HG02870 (cell line): ENCODE measurements around the gene HERC4.
"Not testable (repeated sequence)": the region's sequence is repeated elsewhere in the genome, so short reads cannot be mapped to it uniquely, and the experiment has no call there.

Experiments used
- ATAC-seq: cut with Tn5 transposase; IDR thresholded peaks from one replicate; pipeline ENCODE4 v1.9.1; 2021; ENCODE audit warnings: mild to moderate bottlenecking, moderate library complexity; ENCODE audit not compliant: unreplicated experiment

HERC4 gene

DNA sequence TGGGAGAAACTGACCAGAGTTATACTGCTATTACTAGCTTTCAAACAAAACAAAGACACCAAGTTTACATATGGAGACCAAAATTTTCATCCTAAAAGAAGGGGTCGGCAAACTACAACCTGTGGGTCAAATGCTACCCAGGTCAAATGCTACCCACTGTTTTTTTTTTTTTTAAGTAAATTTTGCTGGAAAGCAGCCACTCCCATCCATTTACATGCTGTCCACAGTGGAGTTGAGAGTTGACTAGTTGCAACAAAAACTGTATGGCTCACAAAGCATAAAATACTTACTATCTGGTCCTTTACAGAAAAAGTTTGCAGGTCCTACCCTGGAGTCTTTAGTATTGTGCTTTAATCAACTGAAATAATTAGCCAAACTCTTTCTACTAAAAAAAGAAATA is 99.2 kb downstream of the HERC4 start:
- ATAC-seq: no peak

DNA sequence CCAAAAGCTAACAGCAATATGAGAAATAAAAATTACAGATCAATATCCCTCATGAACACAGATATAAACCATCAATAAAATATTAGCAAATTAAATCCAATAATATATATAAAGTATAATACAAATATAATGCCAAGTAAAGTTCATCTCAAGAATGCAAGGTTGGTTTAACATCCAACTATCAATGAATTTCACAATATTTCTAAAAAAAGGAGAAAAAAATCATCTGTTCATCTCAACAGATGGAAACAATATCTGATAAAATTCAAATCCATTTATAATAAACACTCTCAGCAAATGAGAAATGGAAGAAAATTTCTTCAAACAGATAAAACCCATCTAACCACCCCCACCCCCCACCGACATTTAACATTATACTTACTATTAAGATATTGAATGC is 103.8 kb downstream of the HERC4 start:
- ATAC-seq: no peak

DNA sequence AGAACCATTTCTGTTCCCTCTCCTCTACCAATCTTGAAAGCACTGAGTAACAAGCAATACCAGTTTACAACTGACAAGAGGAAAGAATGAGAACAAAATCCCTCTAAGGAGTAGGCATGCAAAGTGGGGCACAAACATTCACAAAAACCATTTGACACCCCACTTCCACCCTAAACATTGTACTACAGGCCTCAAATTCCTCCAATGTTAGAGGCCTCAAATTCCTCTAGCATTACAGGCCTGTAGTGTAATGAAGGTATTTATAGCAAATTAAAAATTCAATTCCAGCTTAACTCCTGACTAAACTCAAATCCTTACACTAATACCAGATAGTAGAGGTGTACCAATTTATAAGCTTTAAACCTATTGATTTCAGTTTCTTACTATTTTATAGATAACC is 105.2 kb downstream of the HERC4 start:
- no peak for ATAC-seq

DNA sequence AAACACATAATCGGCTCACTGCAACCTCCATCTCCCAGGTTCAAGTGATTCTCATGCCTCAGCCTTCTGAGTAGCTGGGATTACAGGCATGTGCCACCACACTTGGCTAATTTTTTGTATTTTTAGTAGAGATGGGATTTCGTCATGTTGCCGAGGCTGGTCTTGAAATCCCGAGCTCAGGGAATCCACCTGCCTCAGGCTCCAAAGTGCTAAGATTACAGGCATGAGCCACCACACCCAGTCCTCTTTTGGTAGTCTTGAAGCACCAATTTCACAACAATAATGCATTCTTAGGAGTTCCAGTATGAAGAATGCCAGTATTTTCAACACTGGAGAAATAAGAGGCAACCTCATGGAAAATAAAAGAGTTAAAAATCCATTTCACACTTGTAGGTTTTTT is 109.0 kb downstream of the HERC4 start:
- ATAC-seq: not testable (repeated sequence)

DNA sequence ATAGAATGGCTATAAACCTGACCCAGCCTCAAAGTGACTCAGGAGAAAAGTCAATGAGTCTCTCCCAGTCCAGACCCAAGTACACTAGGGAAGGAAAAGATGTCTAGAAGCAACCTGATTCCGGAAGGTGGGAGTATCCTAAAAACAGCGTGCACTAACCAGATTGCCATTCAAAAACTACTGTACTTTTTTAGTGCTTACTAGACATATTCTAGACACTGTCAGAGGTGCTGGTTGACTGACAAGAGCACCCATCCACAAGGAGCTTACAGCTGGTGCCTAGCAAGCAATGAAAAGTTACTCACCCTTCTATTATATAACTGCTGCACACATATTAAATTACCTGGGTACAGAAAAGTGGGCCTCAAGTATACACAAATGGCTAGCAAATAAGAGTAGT is 109.6 kb downstream of the HERC4 start:
- no peak for ATAC-seq

DNA sequence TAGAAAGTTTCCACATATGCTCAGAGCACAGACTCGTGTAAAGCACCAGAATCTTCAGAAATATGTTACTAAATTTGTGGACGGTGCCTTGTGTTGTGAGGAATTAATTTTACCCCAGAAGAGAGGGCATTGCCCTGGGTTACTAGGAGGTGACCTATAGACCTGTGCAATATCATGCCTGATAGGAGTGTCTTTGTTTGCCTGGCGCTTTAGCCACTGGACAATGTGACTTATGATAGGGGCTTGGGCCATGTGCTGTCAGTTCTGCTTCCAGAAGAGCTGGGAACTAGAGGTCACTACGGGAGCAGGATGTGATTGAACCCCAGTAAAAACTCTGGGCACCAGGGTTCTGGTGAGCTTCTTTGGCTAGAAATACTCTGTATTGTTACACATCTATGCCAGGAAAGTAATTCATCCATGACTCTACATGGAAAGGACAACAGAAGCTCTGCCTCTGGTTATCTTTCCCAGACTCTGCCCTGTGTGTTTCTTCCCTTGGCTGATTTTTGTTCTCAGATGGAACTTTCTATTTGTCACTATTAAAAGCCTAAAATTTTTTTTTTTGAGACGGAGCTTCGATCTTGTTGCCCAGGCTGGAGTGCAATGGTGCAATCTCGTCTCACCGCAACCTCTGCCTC is 115.1 kb downstream of the HERC4 start:
- ATAC-seq: no peak

DNA sequence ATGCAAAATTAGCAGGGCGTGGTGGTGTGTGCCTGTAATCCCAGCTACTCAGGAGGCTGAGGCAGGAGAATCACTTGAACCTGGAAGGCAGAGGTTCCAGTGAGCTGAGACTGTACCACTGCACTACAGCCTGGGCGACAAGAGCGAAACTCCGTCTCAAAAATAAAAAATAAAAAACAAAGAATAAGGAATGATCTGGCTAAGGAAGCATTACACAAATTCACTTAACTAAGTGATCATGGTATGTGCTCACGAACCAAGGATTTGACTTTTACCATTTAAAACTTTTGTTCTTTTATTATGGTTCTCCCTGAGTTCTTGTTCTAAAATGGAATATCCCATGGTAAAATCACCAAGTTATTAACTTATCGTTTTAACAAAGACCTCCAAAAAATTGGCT is 119.5 kb downstream of the HERC4 start:
- ATAC-seq: no peak

DNA sequence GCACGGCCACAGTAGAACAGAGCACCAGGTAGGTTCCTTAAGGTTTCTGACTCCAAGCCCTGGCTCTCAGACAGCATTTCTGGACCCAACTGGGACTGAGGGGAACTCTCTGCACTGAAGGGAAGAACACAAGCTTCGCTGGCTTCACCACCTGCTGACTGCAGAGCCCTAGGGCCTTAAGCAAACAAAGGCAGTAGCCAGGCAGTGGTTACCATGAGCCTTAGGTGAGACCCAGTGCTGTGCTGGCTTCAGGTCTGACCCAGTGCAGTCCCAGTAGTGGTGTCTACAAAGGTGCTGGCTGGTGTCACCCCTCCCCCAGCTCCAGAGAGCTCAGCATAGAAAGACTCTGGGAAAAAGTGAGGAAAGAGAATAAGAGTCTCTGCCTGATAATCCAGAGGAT is 131.2 kb downstream of the HERC4 start:
- no peak for ATAC-seq

DNA sequence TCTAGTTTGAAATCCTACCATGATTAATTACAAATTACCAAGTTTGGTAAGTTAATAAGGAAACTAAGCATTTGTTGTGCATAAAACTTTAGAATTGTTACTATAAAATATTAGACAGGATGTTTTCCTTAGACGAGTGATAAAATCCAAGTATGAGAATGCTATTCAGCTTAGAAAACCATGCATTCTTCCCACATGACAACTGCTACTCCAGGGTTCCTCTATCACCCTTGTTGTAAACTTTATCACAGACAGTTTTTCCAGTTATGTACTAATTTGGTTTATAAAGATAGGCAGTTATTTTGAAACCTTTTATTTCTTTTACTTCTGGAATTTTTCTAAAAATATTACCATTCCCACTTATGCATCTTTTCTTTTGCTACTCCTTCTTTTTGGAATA is 138.7 kb downstream of the HERC4 start:
- ATAC-seq: no peak

DNA sequence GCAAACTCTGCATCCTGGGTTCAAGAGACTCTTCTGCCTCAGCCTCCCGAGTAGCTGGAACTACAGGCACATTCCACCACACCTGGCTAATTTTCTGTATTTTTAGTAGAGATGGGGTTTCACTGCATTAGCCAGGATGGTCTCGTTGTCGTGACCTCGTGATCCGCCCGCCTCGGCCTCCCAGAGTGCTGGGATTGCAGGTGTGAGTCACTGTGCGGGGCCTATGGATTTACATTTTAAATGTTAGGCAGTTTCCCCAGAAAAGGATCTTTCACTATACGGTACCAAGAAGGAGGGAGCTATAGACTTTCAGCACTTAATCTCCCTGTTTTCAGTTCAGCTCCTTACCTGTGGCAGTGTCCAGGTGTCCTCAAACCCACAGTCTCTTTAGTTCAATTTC is 139.9 kb downstream of the HERC4 start:
- no peak for ATAC-seq

DNA sequence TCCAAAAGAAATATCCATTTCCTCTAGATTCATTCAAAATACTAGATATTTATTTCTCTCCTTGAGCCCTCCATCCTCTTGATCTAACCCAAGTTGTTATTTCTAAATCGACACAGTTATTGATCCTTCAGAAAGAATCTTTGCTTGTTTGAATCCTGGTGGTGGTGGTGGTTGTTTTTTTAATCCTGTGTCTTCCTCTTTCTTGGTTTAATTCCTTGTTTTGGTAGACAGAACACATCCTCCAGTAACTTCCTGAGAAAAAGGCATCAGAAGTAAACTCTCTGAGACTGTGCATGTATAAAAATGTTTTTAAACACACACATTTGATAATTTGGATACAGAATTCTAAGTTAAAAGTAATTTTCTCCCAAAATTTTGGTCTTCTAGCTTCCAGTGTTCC is 140.7 kb downstream of the HERC4 start:
- no peak for ATAC-seq

DNA sequence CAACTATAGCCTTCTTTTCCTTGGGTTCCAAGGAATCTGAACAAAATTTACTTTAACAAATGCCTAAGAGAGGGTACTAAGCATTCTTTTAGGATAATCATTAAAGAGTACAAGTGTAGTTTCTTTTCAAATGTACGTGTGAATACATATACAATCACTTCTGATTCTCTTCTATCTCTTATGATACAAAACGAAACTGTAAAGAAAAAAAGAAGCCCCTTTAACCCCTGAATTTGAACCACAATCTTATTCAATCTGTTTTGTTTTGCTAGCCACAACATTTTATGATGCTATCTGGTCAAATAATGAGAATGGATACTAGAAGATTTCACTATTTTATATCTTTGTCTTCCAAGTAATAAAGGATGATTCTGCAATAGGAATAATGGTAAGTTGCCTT is 141.9 kb downstream of the HERC4 start:
- ATAC-seq: no peak

DNA sequence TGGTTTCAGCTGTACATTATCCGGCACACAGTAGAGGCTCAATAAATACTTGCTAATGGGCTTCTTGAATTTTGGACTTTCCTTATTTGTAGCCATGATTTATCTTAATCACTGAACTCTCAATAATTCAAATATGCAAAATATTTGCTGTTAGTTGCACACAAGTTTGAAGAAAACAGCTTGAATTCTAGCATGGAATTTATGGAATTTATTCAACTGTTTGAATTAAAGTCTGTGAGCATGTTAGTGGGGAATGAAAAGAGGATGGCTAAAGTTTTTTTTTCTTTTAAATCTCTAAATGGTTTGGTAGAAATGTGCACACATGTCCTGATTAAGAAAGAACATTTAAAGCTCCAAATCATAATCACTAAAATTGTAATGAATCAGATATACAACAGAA is 148.1 kb downstream of the HERC4 start:
- ATAC-seq: no peak

DNA sequence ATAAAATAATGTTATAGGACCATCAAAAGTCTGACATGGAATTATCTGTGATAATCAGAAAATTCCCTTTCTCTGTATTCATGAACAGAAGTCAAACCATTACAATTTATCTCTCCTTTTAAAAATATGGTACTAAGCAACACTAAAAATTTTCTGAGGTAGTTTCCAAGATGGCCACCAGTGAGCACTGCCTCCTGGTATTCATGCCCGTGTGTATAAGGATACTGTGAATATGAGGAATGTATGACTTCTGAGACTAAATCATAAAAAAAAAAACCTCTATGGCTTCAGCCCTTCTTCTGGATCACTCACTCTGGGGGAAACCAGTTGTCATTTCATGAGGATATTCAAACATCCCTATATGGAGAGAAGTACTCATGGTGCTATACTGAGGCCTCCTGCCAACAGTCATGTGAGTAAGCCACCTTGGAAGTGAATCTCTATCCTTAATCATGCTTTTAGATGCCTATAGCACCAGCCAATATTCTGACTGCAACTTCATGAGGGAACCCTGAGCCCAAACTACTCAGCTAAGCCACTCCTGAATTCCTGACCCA is 149.6 kb downstream of the HERC4 start:
- no peak for ATAC-seq

DNA sequence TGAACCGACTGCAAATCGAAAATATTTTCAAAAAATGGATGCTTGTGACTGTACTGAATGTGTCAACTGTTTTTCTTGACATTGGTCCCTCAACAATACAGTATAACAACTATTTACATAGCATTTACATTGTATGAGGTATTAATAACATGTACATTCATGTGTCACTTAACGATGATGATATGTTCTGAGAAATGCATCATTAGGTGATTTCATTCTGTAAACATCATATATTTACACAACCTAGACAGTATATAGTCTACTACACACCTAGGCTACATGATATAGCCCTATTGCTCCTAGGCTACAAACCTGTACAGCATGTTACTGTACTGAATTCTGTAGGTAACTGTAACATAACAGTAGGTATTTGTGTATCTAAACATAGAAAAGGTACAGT is 150.9 kb downstream of the HERC4 start:
- ATAC-seq: no peak

DNA sequence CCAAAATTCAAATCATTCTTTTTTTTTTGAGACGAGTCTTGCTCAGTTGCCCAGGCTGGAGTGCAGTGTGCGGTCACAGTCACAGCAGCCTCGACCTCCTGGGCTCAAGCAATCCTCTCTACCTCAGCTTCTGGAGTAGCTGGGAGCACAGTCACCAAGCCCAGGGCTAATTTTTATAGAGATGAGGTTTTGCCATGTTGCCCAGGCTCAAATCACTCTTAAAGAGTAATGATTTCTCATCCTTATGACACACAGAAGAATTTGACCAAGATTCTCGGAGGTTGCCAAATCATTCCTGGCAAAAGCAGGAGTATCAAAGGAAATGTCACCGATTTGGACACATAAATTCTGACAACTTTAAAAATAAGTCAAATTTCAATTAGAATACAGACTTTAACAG is 151.5 kb downstream of the HERC4 start:
- no peak for ATAC-seq

DNA sequence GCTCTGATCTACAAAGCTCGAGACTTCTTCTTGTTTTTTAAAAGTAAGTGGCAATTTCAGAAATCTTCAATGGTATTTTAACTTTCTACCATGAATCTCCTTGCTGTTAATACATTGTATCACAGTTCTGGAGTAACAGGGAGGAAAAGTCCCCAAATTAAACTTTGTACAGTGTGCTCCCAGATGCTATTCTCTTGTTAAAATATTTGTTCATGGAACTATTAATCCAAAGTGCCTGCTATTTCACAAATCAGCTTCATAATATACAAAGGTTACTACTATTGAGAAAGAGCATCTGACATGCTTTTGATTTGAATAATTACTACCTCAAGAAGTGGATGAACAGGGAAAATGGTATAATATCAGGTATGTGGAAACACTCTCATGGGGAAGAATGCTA is 154.0 kb downstream of the HERC4 start:
- no peak for ATAC-seq

DNA sequence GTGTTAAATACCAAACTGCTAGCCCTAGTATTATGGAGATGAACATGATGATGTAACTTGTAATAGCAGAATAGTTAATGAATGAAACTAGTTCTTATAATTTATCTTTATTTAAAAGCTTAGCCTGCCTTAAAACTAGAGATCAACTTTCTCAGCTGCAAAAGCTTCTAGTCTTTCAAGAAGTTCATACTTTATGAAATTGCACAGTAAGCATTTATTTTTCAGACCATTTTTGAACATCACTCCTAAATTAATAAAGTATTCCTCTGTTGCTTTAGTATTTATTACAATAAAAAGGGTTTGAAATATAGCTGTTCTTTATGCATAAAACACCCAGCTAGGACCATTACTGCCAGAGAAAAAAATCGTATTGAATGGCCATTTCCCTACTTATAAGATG is 157.4 kb downstream of the HERC4 start:
- ATAC-seq: no peak

DNA sequence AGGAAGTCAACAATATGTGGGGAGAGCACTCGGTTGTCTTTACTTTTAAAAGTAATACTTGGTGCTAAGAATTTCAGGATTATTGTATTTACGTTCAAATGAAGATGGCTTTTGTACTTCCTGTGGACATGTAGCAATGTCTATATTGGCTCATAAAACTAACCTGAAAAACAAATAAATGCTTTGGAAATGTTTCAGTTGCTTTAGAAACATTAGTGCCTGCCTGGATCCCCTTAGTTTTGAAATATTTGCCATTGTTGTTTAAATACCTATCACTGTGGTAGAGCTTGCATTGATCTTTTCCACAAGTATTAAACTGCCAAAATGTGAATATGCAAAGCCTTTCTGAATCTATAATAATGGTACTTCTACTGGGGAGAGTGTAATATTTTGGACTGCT is 157.9 kb downstream of the HERC4 start:
- no peak for ATAC-seq

DNA sequence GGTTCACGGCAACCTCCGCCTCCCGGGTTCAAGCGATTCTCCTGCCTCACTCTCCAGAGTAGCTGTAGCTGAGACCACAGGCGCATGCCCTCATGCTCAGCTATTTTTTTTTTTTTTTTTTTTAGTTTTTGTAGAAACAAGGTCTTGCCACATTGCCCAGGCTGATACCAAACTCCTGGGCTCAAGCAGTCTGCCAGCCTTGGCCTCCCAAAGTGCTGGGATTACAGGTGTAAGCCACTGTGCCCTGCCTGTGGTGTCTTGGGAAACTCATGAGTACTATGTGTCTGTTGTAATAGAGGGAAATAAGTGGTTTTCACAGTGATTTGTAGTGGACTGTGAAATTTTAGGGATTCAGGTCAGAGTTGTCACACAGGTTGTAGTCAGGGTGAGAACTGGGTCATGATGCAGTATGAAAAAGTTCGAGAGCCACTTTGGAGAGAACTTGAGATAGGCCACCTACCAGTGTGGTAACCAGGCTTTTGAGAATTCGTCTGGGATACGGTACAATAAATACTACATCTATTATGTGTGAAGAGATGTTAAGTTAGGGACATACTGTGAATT is 160.2 kb downstream of the HERC4 start:
- no peak for ATAC-seq

DNA sequence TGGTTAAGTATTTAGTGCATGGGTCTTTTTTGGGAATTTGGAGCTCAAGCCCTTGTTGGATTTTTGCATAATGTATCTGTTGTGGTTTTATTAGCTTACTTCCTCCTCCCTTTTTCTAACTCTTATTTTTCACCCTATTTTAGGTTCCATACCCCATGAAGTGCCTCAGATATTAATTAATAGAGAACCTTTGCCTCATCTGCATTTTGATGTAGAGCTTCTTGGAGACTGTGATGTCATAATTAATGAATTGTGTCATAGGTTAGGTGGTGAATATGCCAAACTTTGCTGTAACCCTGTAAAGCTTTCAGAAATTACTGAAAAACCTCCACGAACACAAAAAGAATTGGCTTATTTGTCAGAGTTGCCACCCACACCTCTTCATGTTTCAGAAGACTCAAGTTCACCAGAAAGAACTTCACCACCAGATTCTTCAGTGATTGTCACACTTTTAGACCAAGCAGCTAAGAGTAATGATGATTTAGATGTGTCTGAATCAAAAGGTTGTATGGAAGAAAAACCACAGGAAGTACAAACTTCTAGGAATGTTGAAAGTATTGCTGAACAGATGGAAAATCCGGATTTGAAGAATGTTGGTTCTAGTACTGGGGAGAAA is 162.6 kb downstream of the HERC4 start:
- no peak for ATAC-seq

DNA sequence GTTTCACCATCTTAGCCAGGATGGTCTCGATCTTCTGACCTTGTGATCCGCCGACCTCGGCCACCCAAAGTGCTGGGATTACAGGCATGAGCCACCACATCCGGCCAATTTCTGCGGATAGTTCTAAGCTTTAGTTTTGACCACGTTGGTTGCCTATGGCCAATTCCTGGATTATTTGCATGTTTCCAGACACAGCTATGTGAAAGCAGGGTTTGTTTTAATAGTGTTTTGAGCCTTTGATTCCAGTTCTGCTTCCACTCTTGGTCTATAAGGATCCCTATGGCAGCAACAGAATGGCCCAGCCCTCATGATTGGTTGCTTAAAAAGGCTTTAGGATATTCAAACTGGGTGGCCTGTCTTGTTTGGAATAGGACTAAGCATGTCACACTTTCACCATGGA is 171.5 kb downstream of the HERC4 start:
- ATAC-seq: no peak

DNA sequence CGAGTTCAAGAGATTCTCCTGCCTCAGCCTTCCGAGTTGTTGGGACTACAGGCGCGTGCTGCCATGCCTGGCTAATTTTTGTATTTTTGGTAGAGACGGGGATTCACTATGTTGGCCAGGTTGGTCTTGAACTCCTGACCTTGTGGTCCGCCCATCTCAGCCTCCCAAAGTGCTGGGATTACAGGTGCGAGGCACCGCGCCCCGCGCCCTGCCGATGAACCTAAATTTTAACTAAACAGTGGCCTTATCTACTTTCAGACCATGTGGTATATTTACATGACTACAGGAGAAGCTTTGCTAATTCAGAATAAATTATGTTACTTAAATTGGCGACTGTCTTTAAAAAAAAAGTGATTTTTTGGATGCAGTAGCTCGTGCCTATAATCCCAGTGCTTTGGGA is 181.4 kb downstream of the HERC4 start:
- no peak for ATAC-seq
